ENCODE data around the gene NUBPL.
"Not testable (repeated sequence)": the region's sequence is repeated elsewhere in the genome, so short reads cannot be mapped to it uniquely, and the experiment has no call there.

NUBPL gene

DNA sequence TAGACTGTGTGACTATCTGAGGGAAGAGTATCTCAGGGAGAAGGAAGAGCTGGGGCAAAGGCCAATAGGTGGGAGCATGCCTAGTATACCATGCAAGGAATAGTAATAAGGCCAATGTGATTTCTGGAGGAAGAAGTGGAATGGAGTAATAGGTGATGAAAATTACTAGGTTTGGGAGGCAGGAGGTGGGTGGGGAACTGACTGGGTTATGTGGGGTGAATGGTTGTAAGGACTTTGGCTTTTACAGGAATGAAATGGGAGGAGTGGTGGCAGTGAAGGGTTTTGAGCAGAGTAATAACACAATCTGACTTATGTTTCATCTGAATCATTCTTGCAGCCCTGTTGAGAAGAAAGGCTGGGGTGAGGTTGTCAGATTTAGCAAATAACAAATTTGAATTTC, 30.9 kb downstream of the NUBPL start:
- no peak for DNase-seq
- TF ChIP-seq GATA1 (IDR thresholded peaks at IDR 0.05; ENCODE audit: low read depth, low read length) = no peak
- no peak for TF ChIP-seq POLR2A (IDR thresholded peaks at IDR 0.05; ENCODE audit: low read length)

DNA sequence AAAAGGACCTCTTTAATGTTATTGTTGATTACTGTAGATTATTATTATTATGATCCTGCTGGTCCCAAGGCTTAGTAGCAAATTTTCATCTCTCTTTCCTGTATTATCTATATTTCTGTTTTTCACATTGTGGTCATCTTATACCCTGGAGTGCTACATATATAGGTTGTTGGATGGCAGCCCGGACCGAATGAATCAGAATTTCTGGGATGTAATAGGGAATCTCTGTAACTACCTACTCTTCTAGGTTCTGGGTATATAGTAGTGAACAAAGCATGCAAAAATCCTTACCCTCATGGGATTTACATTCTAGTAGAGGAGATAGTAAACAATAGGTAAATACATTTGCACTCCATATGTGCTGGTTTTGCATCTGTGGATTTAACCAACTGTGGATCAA, 31.4 kb downstream of the NUBPL start:
- DNase-seq = no peak
- no peak for TF ChIP-seq POLR2A (IDR thresholded peaks at IDR 0.05; ENCODE audit: low read length)
- TF ChIP-seq GATA1 (IDR thresholded peaks at IDR 0.05; ENCODE audit: low read depth, low read length) = no peak

DNA sequence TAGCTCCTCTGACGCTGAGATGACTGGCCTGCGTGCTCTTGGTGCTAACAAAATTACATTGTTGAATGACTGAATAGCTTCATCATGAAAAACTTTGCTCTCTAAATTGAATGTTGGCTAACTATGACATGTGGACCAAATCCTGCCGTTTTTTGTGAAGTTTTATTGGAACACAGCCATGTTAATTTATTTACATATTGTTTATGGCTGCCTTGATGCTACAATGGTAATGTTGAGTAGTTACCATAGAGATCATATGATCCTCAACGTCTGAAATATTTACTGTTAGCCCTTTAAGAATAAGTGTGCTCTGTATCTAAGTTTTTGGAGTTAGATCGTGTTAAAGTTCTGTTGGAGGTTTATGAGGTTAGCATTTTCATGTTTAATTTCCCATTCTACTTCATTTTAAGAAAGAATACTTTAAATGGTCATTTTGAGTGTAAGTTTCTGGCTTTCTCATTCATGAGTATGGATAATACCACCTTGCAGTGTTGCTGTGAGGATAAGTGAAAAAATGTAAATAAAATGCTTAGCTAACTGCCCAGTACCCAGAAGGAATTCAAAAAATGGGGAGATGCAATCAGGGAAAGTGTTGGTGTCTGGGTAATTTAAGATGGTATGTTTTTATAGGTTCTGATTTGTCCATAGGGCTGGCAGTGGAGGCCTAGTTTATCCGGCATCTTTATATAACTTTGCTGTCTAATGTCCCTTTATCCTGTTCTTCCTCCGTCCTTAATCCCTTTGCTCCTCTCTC, 35.3 kb downstream of the NUBPL start:
- DNase-seq = no peak
- TF ChIP-seq GATA1 (IDR thresholded peaks at IDR 0.05; ENCODE audit: low read depth, low read length) (no peak), POLR2A (IDR thresholded peaks at IDR 0.05; ENCODE audit: low read length) (no peak)

DNA sequence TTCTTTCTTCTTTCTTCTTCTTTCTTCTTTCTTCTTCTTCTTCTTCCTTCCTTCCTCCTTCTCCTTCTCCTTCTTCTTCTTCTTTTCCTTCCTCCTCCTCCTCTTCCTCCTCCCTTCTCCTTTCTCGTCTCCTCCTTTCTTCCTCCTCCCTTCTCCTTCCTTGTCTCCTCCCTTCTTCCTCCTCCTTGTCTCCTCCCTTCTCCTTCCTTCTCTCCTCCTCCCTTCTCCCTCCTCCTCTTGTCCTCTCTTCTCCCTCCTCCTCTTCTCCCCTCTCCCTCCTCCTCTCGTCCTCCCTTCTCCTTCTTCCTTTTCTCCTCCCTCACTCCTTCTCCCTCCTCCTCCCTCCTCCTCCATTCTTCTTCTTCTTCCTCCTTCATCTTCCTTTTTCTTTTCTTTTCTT, 44.5 kb downstream of the NUBPL start:
- TF ChIP-seq POLR2A (IDR thresholded peaks at IDR 0.05; ENCODE audit: low read length) = no peak
- TF ChIP-seq GATA1 (IDR thresholded peaks at IDR 0.05; ENCODE audit: low read depth, low read length) = no peak
- DNase-seq = no peak

DNA sequence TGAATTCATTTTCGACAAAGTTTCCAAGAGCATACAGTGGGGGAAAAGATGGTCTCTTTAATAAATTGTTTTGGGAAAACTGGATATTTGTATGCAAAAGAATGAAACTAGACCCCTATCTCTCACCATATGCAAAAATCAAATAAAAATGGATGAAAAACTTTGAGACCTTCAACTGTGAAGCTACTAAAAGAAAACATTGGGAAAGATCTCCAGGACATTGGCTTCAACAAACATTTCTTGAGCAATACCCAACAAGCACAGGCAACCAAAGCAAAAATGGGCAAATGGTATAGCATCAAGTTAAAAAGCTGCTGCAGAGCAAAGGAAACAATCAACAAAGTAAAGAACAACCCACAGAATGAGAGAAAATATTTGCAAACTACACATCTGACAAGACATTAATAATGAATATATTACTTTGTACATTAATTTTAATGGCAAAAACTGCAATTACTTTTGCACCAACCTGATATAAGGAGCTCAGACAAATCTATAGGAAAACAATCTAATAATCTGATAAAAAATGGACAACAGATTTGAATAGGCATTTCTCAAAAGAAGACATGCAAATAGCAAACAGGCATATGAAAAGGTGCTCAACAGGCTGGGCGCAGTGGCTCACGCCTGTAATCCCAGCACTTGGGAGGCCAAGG, 50.7 kb downstream of the NUBPL start:
- TF ChIP-seq GATA1 (IDR thresholded peaks at IDR 0.05; ENCODE audit: low read depth, low read length) (no peak), POLR2A (IDR thresholded peaks at IDR 0.05; ENCODE audit: low read length) (no peak)
- DNase-seq = no peak

DNA sequence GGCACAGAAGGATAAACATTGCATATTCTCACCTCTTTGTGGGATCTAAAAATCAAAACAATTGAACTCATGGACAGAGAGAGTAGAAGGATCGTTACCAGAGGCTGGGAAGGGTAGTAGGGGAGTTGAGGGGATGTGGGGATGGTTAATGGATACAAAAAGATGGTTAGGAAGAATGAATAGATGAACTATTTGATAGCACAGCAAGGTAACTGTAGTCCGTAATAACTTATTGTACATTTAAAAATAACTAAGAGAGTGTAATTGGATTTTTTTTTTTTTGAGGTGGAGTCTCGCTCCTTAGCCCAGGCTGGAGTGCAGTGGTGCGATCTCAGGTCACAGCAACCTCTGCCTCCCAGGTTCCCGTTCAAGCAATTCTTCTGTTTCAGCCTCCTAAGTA, 52.0 kb downstream of the NUBPL start:
- TF ChIP-seq POLR2A (IDR thresholded peaks at IDR 0.05; ENCODE audit: low read length) (no peak), GATA1 (IDR thresholded peaks at IDR 0.05; ENCODE audit: low read depth, low read length) (no peak)
- DNase-seq = no peak

DNA sequence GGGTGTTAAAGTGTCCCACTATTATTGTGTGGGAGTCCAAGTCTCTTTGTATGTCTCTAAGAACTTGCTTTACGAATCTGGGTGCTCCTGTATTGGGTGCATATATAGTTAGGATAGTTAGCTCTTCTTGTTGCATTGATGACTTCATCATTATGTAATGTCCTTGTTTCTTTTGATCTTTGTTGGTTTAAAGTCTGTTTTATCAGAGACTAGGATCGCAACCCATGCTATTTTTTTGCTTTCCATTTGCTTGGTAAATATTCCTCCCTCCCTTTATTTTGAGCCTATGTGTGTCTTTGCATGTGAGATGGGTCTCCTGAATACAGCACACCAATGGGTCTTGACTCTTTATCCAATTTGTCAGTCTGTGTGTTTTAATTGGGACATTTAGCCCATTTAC, 57.7 kb downstream of the NUBPL start:
- DNase-seq = not testable (repeated sequence)

DNA sequence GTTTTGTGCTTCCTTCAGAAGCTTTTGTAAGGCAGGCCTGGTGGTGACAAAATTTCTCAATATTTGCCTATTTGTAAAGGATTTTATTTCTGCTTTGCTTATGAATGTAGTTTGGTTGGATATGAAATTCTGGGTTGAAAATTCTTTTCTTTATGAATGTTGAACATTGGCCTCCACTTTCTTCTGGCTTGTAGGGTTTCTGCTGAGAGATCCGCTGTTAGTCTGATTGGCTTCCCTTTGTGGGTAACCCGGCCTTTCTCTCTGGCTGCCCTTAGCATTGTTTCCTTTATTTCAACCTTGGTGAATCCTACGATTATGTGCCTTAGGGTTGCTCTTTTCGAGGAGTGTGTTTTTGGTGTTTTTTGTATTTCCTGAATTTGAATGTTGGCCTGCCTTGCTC, 58.2 kb downstream of the NUBPL start:
- no peak for TF ChIP-seq POLR2A (IDR thresholded peaks at IDR 0.05; ENCODE audit: low read length)
- DNase-seq = no peak

DNA sequence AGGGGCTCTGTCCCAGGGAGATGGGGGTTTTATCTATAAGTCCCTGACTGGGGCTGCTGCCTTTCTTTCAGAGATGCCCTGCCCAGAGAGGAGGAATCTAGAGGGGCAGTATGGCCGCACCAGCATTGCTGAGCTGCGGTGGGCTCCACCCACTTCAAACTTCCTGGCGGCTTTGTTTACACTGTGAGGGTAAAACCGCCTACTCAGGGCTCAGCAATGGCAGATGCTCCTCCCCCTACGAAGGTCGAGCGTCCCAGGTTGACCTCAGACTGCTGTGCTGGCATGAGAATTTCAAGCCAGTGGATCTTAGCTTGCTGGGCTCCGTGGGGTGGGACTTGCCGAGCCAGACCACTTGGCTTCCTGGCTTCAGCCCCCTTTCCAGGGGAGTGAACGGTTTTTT, 59.7 kb downstream of the NUBPL start:
- not testable (repeated sequence) for DNase-seq

DNA sequence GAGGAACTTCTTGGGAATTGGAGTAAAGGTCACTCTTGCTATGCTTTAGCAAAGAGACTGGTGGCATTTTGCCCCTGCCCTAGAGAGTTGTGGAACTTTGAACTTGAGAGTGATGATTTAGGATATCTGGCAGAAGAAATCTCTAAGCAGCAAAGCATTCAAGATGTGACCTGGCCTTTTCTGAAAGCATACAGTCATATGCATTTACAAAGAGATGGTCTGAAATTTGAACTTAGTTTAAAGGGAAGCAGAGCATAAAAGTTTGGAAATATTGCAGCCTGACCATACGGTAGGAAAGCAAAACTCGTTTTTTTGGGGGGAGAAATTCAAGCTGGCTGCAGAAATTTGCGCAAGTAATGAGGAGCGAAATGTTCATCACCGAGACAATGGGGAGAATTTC, 60.9 kb downstream of the NUBPL start:
- no peak for DNase-seq
- TF ChIP-seq POLR2A (IDR thresholded peaks at IDR 0.05; ENCODE audit: low read length) (no peak), GATA1 (IDR thresholded peaks at IDR 0.05; ENCODE audit: low read depth, low read length) (no peak)

DNA sequence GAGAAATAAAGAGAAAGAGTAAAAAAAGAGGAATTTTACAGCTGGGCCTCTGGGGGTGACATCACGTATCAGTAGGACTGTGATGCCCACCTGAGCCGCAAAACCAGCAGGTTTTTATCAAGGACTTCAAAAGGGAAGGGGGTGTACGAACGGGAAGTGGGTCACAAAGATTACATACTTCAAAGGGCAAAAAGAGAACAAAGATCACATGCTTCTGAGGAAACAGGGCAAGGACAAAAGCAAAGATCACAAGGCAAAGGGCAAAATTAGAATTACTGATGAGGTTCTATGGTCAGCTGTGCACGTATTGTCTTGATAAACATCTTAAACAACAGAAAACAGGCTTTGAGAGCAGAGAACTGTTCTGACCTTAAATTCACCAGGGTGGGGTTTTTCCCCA, 91.7 kb downstream of the NUBPL start:
- DNase-seq = not testable (repeated sequence)

DNA sequence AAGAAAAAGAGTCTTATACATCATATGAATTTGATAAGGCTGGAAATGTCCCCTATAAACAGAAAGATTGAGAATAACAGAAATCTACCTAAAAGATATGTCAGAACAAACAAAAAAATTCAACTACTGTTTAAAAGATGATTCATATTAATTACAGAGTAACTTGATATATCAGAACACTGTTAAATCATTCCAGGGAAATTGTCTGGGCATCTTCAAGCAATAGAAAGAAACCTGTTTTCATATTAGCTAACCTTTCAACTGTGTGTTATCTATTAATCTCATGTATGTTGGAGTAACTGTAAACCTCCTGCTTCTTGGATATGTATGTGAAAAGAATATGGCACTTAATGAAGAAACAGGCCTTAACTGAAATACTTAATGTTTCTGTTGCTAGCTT, 96.7 kb downstream of the NUBPL start:
- TF ChIP-seq POLR2A (IDR thresholded peaks at IDR 0.05; ENCODE audit: low read length) = no peak
- no peak for TF ChIP-seq GATA1 (IDR thresholded peaks at IDR 0.05; ENCODE audit: low read depth, low read length)

DNA sequence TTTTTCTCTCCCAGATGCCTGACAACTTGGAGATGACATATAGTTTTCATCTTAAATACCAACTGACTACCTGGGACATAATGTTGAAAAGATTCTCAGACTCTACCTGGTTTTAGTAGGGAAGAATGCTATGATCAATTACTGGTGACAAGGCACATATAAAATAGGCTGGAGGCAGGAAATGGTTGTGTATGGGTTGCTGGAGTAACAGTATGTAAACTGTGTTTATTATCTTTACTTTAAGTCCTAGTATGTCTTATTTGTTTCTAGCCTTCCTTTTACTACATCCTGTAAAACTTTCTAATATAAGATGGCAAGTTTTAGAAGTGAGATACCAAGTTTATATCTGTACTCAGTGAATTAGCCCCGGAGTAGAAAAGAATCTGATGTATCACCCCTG, 98.1 kb downstream of the NUBPL start:
- no peak for DNase-seq
- no peak for TF ChIP-seq GATA1 (IDR thresholded peaks at IDR 0.05; ENCODE audit: low read depth, low read length)
- TF ChIP-seq POLR2A (IDR thresholded peaks at IDR 0.05; ENCODE audit: low read length) = no peak

More for the DNA sequence above, 96.7 kb downstream of the NUBPL start:
- no peak for DNase-seq

DNA sequence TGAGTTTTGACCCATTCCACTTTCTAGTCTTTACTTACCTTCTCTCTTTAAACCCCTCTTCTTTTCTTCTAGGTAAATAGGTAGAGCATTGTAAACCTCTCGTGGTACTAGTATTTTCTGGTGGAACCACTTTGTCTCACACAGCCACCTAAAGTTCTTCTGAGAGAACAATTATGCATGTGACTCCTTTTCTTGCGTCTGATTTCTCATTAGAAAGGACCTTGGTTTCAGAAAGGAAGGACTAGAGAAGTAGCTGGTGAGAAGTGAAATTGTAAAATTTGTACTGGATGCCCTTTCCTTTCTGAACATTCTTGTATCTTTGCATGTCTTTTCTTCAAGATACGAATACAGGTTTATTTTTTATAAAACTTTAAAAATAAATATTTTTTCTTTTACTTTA, 99.0 kb downstream of the NUBPL start:
- no peak for DNase-seq
- TF ChIP-seq GATA1 (IDR thresholded peaks at IDR 0.05; ENCODE audit: low read depth, low read length) (no peak), POLR2A (IDR thresholded peaks at IDR 0.05; ENCODE audit: low read length) (no peak)

DNA sequence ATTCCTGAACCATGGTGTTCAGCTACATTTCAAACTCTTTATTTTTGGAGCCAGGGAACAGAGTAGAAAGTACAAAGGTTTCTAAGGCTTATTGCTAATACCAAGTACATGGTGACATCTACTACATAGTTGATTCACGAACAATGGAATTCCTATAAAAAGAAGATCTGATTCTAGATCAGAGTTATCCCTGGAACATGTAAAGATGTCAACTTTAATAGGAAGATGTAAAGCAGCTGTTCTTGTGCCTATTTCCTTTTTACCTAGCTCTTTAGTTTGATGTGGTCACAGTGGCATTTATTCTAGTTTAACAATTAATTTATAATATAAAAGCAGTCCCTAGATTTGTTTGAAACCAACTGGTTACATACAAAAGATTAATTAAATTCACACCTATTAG, 99.5 kb downstream of the NUBPL start:
- DNase-seq = no peak
- TF ChIP-seq GATA1 (IDR thresholded peaks at IDR 0.05; ENCODE audit: low read depth, low read length) (no peak), POLR2A (IDR thresholded peaks at IDR 0.05; ENCODE audit: low read length) (no peak)

DNA sequence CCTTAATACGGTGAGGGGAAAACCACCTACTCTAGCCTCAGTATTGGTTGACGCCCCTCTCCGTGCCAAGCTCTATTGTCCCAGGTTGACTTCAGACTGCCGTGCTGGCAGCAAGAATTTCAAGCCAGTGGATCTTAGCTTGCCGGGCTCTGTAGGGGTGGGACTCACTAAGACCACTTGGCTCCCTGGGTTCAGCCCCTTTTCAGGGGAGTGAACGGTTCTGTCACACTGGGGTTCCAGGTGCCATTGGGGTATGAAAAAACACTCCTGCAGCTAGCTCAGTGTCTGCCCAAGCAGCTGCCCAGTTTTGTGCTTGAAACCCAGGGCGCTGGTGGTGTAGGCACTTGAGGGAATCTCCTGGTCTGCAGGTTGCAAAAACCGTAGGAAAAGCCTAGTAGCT, 107.1 kb downstream of the NUBPL start:
- DNase-seq = no peak
- no peak for TF ChIP-seq GATA1 (IDR thresholded peaks at IDR 0.05; ENCODE audit: low read depth, low read length)
- no peak for TF ChIP-seq POLR2A (IDR thresholded peaks at IDR 0.05; ENCODE audit: low read length)
